Kidney epithelial cell (primary cell): Measurements from ENCODE around the gene FEZ2. TPM values are rescaled to one million over a fixed set of nuclear protein-coding genes. Genes with fewer than 3 reads are reported as not detected.
A peak's percentile ranks its signal among the peaks of the same experiment; 100 is the strongest.

Experiments
- DNase-seq: peaks from one replicate; pipeline ENCODE4 v3.0.0-alpha.2; 2010; ENCODE audit warnings: low read depth
- H3K27me3 ChIP-seq: 2 replicates; pipeline ENCODE4 v1.6.0; 2011; ENCODE audit warnings: low read length; ENCODE audit not compliant: control insufficient read depth, insufficient read depth
- H3K36me3 ChIP-seq: 2 replicates; pipeline ENCODE4 v1.5.1; 2011; ENCODE audit warnings: low read length; ENCODE audit not compliant: control insufficient read depth, insufficient read depth
- H3K4me3 ChIP-seq: 2 replicates; pipeline ENCODE4 v1.5.1; 2011; ENCODE audit warnings: low read depth, mild to moderate bottlenecking, control low read depth, low read length
- total RNA-seq: library from RNA; depleted of rRNA; stranded (reverse); fragments of >200 nt; gene quantifications from 2 replicates; pipeline ENCODE4 v1.2.3, GENCODE V29; 2015
- TF ChIP-seq, protein P1 (sequence below): IDR thresholded peaks from 2 replicates; pipeline ENCODE4 v1.5.1; 2011; ENCODE audit warnings: mild to moderate bottlenecking, moderate library complexity, low read length, control low read depth, inconsistent platforms; ENCODE audit not compliant: insufficient read depth, poor library complexity, severe bottlenecking

FEZ2 gene
- total RNA-seq = 33.0 and 40.8 TPM in 2 replicates

DNA sequence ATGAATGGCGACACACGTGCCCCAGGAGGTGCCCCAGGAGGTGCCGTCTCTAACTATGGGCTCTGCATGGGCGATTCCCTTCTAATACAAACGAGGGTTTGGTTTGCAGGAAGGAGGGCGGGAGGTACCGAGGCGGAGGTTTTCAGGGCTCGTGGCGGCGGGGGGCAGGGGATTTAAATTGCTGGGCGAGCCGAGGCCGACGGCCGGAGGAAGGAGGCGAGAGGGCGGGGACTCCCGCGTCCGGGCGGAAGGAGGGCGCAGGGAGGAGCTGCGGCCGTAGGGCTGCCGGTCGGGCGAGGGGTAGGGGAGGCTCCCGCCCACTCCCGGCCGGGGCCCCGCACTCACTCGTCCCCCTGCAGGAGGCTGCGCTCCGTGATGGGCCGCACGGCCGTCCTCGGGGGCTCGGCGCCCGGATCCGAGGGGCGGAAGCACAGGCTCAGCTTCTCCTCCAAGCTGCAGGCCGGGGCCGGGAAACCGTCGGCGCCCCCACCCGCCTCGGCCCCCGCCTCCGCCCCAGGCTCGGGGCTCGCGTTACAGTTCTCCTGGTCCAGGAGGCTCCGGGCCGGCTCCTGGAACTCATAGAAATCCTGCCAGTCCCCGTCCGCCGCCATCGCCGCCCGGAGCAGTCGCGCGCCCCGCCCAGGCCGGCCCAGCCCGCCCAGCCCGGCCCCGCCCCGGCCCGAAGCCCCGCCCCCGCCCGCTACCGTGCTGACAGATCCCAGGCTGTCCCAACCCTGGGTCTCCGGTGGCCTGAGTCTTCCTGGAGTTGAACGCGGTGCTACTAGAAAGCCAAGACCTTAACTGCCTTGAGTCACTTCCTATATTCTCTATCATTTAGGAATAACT lies at the start of gene FEZ2:
FEZ2 (minus strand) TSS at position 637 of the 846 bp plus-strand sequence; CDS start at position 611, 26 bp downstream.
- no peaks in the 10 kb centered on the region for H3K36me3 ChIP-seq
- TF ChIP-seq, protein P1, sequence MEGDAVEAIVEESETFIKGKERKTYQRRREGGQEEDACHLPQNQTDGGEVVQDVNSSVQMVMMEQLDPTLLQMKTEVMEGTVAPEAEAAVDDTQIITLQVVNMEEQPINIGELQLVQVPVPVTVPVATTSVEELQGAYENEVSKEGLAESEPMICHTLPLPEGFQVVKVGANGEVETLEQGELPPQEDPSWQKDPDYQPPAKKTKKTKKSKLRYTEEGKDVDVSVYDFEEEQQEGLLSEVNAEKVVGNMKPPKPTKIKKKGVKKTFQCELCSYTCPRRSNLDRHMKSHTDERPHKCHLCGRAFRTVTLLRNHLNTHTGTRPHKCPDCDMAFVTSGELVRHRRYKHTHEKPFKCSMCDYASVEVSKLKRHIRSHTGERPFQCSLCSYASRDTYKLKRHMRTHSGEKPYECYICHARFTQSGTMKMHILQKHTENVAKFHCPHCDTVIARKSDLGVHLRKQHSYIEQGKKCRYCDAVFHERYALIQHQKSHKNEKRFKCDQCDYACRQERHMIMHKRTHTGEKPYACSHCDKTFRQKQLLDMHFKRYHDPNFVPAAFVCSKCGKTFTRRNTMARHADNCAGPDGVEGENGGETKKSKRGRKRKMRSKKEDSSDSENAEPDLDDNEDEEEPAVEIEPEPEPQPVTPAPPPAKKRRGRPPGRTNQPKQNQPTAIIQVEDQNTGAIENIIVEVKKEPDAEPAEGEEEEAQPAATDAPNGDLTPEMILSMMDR = no peak
- DNase-seq = peak; percentile 23
- no peaks in the 10 kb centered on the region for H3K27me3 ChIP-seq
- H3K4me3 ChIP-seq = peak within 1 kb of the TSS; percentile 75

DNA sequence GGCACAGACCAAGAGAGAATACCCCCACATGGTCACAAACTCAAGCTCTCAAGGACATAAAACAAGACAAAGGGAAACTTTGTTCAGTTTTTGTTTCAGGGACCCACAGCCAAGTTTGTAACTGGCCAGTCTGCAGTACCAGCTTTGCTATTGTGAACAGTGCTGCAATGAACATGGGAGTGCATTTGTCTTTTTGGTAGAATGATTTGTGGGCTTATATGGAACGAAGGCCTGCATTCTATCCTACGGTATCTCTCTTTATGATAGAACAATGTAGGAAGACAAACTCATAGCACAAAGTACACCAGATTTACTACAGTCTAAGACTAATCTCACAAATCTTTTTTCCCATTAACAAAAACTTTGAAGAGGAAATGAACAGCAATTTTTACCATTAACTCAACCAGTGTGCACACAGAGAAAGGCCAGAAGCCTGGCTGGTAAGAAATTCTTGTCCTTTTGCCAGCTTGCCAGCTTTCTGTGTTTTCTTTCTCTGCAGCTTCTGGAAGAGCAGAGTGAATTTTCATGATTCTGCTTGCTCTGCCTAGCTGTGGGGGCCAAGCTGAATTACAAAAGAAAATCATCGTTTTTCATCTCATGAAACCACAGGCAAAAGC lies 37.1 kb upstream of the FEZ2 start:
- TF ChIP-seq, protein P1 = no peak
- H3K36me3 ChIP-seq = no peaks in the 10 kb centered on the region
- H3K4me3 ChIP-seq = no peak overlapping the region
- H3K27me3 ChIP-seq = no peaks in the 10 kb centered on the region
- no peak for DNase-seq

GRCh38 chr2:36633470-36634092 lies 35.6 kb upstream of the FEZ2 start:
- no peaks in the 10 kb centered on the region for H3K36me3 ChIP-seq
- H3K4me3 ChIP-seq = no peak overlapping the region
- TF ChIP-seq, protein P1 = no peak
- DNase-seq = no peak
- H3K27me3 ChIP-seq = no peaks in the 10 kb centered on the region

- DNase-seq = no peak
- Histone ChIP-seq H3K27me3 (no peaks in the 10 kb centered on the region), H3K36me3 (no peaks in the 10 kb centered on the region), H3K4me3 (no peak overlapping the region)
- TF ChIP-seq, protein P1 = no peak
Observed at GRCh38 chr2:36626756-36627155, 28.8 kb upstream of the FEZ2 start.

GRCh38 chr2:36626071-36626470 lies 28.1 kb upstream of the FEZ2 start:
- H3K4me3 ChIP-seq = no peak overlapping the region
- DNase-seq = no peak
- TF ChIP-seq, protein P1 = no peak
- H3K27me3 ChIP-seq = no peaks in the 10 kb centered on the region
- H3K36me3 ChIP-seq = no peaks in the 10 kb centered on the region
